NB4 (cell line): ENCODE data around the gene SPACA6.

Experiments used
- MYC ChIP-seq: IDR thresholded peaks from 2 replicates; pipeline ENCODE4 v1.6.1; 2011; ENCODE audit warnings: low read depth, low read length
- POLR2A ChIP-seq: IDR thresholded peaks from 2 replicates; pipeline ENCODE4 v1.6.1; 2011; ENCODE audit warnings: mild to moderate bottlenecking; ENCODE audit not compliant: insufficient read length; ENCODE audit errors: extremely low read depth
- TF ChIP-seq, protein P1 (sequence below): IDR thresholded peaks from one replicate; pipeline ENCODE4 v1.5.1; 2012; ENCODE audit warnings: low read depth, low read length

DNA sequence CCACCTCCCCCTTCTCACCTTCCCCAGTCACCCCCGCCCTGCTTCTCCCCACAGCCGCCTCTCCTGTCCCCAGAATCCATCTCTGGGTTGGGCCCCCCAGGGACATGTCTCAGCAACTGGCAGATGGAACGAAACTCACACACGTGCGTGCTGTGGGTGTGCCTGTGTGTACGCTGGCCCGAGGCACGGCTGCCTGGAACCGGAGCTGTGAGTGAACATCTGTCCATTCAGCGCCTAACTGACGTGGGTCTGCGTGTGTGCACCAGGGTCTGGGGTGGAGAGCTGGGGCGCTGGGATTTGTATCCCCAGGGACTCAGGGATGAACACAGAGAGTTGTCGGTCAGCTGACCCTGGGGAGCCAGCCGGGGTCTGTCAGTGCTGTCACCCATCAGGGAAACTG lies 31.4 kb downstream of the SPACA6 start:
- TF ChIP-seq, protein P1, sequence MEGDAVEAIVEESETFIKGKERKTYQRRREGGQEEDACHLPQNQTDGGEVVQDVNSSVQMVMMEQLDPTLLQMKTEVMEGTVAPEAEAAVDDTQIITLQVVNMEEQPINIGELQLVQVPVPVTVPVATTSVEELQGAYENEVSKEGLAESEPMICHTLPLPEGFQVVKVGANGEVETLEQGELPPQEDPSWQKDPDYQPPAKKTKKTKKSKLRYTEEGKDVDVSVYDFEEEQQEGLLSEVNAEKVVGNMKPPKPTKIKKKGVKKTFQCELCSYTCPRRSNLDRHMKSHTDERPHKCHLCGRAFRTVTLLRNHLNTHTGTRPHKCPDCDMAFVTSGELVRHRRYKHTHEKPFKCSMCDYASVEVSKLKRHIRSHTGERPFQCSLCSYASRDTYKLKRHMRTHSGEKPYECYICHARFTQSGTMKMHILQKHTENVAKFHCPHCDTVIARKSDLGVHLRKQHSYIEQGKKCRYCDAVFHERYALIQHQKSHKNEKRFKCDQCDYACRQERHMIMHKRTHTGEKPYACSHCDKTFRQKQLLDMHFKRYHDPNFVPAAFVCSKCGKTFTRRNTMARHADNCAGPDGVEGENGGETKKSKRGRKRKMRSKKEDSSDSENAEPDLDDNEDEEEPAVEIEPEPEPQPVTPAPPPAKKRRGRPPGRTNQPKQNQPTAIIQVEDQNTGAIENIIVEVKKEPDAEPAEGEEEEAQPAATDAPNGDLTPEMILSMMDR: no peak
- TF ChIP-seq POLR2A: no peak
- TF ChIP-seq MYC: no peak
